ENCODE data around the gene CDH4. TPM values are rescaled to one million over a fixed set of nuclear protein-coding genes. Genes with fewer than 3 reads are reported as not detected.

Gene CDH4
- total and polyA plus RNA-seq, 2 of the 13 experiments (the other 11 are each of a cell fraction or from before 2014, with no cell fraction given): not detected

DNA sequence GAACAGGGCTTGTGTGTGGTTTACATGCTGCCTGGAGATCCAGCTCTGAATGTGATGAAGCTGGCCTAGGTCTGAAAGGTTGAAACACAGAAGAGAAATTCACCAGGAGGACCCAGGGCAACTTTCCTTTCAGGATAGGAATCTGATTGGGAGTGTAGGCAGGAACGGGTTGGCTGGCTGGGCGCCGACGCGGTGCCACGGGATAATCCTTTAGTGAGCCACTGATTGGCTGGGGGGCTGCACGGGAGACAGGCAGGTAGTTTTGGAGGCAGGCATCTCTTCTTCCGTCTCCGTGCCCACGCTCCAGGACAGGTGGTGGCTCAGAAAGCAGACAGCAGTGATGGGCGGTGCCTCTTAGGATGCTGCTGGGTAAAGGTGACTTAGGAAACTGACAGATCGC is 294.6 kb downstream of the CDH4 start:
- POLR2A ChIA-PET: no interaction called here
- H2AFZ ChIP-seq (ENCODE audit: low read length): no peak overlapping the region
- in situ Hi-C loops (cut with HindIII; ENCODE audit: extremely low pct_ligation_motif_present, low pct_unique_long_range_greater_than_20kb): no loop called here
- no peak for ATAC-seq
- FAIRE-seq: no peak
- H3K4me2 ChIP-seq (ENCODE audit: low read depth, low read length): no peak overlapping the region
- H3K27me3 ChIP-seq (ENCODE audit: control insufficient read depth in 1 of 2, insufficient read depth in 2 of 2, low read length in 2 of 2): peaks cover 11 to 59% of the 10 kb centered on the region in 2 experiments; a peak in 4 of 5 replicates
- H3K36me3 ChIP-seq (replicated peaks in 1 of 2; ENCODE audit: control insufficient read depth in 1 of 2, insufficient read depth in 2 of 2, low read length in 2 of 2): no peaks in the 10 kb centered on the region
- CTCF ChIA-PET (ENCODE audit: low intra/inter-chr PET ratio, low total read pairs): no interaction called here
- 35% methylated on average over 12 of the region's 12 CpGs for WGBS (ENCODE audit: low lambda C conversion rate)
- H3K4me1 ChIP-seq (ENCODE audit: insufficient read depth, low read length): no peaks in the 10 kb centered on the region
- BruUV-seq (replicated peaks): no TSS peak
- no peaks in the 10 kb centered on the region for H3K79me2 ChIP-seq (ENCODE audit: insufficient read depth, low read length)
- H3K4me3 ChIP-seq (replicated peaks in 1 of 3; ENCODE audit: insufficient read depth in 1 of 3, low read depth in 2 of 3, low read length in 3 of 3): no peak overlapping the region
- no peak overlapping the region for H3K27ac ChIP-seq (ENCODE audit: extremely low read length, insufficient read depth, low read length)
- peaks cover 5% of the 10 kb centered on the region for H3K9me3 ChIP-seq (ENCODE audit: low read length)
- no peak overlapping the region for H3K9ac ChIP-seq (ENCODE audit: insufficient read depth, low read depth, low read length)
- TF ChIP-seq SYNCRIP (IDR thresholded peaks at IDR 0.05; ENCODE audit: insufficient read depth, low read depth, low read length) (no peak), ETS1 (CRISPR knock-in tag; IDR thresholded peaks at IDR 0.05) (no peak), ZSCAN29 (CRISPR knock-in tag; conservative IDR thresholded peaks at IDR 0.05) (no peak), TP53 (CRISPR knock-in tag; conservative IDR thresholded peaks at IDR 0.05) (no peak), ZBTB21 (CRISPR knock-in tag; IDR thresholded peaks at IDR 0.05) (no peak), YY1 (IDR thresholded peaks at IDR 0.05; ENCODE audit: insufficient read depth, insufficient replicate concordance, low read depth, low read length) (no peak), ZNF460 (CRISPR knock-in tag; IDR thresholded peaks at IDR 0.05; ENCODE audit: borderline replicate concordance) (no peak), NCOA1 (CRISPR knock-in tag; IDR thresholded peaks at IDR 0.05) (no peak)
- TF ChIP-seq, protein P1, sequence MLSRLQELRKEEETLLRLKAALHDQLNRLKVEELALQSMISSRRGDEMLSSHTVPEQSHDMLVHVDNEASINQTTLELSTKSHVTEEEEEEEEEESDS (CRISPR knock-in tag; IDR thresholded peaks at IDR 0.05; ENCODE audit: borderline replicate concordance): no peak
- H4K20me1 ChIP-seq (ENCODE audit: insufficient read depth, low read length): no peaks in the 10 kb centered on the region
- intact Hi-C loops (cut with micrococcal nuclease; ENCODE audit: unreplicated experiment): no loop called here
- DNase-seq (ENCODE audit: low spot score): no peak

All from HepG2 (cell line).